ENCODE data around the gene H6PD. TPM values are rescaled to one million over a fixed set of nuclear protein-coding genes. Genes with fewer than 3 reads are reported as not detected.
A peak's percentile ranks its signal among the peaks of the same experiment; 100 is the strongest.

Gene H6PD
- polyA plus RNA-seq, 1 donor (not counting 4 experiments of a cell fraction or from before 2014, with no cell fraction given), result 3.3 TPM

DNA sequence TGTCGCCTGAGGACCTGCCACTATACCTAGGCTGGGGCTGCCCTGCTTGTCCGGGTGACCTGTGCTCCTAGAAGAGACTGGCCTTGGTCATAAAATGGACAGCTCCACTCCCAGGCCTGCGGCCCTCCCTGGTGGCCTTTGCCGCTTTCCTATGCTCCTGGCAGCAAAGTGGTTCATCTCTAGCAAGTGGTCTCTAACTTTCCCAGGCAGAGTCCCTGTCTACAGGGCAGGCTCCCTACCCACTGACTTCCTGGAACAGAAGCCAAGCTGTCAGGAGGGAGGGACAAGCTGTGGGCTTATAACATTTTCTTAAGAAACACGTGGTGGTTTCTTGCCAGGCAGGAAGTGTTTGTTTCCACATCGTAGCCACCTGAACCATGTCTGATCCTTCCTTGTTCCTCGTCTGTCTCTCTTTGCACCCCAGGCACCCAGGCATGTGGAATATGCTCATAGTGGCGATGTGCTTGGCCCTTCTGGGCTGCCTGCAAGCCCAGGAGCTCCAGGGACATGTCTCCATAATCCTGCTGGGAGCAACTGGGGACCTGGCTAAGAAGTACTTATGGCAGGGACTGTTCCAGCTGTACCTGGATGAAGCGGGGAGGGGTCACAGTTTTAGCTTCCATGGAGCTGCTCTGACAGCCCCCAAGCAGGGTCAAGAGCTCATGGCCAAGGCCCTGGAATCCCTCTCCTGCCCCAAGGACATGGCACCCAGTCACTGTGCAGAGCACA, 10.1 kb downstream of the H6PD start:
- no peak overlapping the region for H3K4me3 ChIP-seq (ENCODE audit: control insufficient read depth in 2 of 3, extremely low read depth in 1 of 3, insufficient read depth in 2 of 3, low read depth in 1 of 3, low read length in 3 of 3)
- no peak overlapping the region for H3K9ac ChIP-seq (ENCODE audit: control insufficient read depth, extremely low read depth, insufficient read depth, low read length)
- no peak for DNase-seq (ENCODE audit: low read depth, low spot score)
- TF ChIP-seq EZH2 (IDR thresholded peaks at IDR 0.05; ENCODE audit: low read length), result no peak
- TF ChIP-seq, protein P1, sequence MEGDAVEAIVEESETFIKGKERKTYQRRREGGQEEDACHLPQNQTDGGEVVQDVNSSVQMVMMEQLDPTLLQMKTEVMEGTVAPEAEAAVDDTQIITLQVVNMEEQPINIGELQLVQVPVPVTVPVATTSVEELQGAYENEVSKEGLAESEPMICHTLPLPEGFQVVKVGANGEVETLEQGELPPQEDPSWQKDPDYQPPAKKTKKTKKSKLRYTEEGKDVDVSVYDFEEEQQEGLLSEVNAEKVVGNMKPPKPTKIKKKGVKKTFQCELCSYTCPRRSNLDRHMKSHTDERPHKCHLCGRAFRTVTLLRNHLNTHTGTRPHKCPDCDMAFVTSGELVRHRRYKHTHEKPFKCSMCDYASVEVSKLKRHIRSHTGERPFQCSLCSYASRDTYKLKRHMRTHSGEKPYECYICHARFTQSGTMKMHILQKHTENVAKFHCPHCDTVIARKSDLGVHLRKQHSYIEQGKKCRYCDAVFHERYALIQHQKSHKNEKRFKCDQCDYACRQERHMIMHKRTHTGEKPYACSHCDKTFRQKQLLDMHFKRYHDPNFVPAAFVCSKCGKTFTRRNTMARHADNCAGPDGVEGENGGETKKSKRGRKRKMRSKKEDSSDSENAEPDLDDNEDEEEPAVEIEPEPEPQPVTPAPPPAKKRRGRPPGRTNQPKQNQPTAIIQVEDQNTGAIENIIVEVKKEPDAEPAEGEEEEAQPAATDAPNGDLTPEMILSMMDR (optimal IDR thresholded peaks at IDR 0.05 in 1 of 3, IDR thresholded peaks at IDR 0.05 in 1 of 3, conservative IDR thresholded peaks at IDR 0.05 in 1 of 3; ENCODE audit: extremely low read depth in 1 of 3, insufficient read depth in 2 of 3, low read length in 3 of 3), result no peak
- H3K9me1 ChIP-seq (ENCODE audit: control insufficient read depth, extremely low read depth, insufficient read depth, low read length), result no peaks in the 10 kb centered on the region
- no peaks in the 10 kb centered on the region for H3K79me2 ChIP-seq (ENCODE audit: control insufficient read depth, insufficient read depth, low read length)
- no peaks in the 10 kb centered on the region for H4K20me1 ChIP-seq (ENCODE audit: control insufficient read depth, extremely low read depth, insufficient read depth, low read length)
- peaks cover 13% of the 10 kb centered on the region for H3K27me3 ChIP-seq (ENCODE audit: control insufficient read depth, extremely low read depth, insufficient read depth, low read length)
- H3K36me3 ChIP-seq (ENCODE audit: control insufficient read depth in 2 of 2, extremely low read depth in 1 of 2, insufficient read depth in 2 of 2, low read length in 2 of 2), result no peaks in the 10 kb centered on the region
- no peak overlapping the region for H2AFZ ChIP-seq (ENCODE audit: control insufficient read depth, low read length)
- peaks cover 15% of the 10 kb centered on the region for H3K4me1 ChIP-seq (ENCODE audit: control insufficient read depth, extremely low read depth, insufficient read depth, low read length)
- dilution Hi-C loops (cut with MboI; ENCODE audit: extremely low pct_ligation_motif_present, low sequenced_read_pairs), result no loop called here
- FAIRE-seq, result peak; percentile 41
- H3K4me2 ChIP-seq (ENCODE audit: control insufficient read depth, extremely low read depth, insufficient read depth, low read depth, low read length), result no peak overlapping the region
- no peak overlapping the region for H3K27ac ChIP-seq (ENCODE audit: control insufficient read depth, insufficient read depth, low read length)
- no peaks in the 10 kb centered on the region for H3K9me3 ChIP-seq (ENCODE audit: control insufficient read depth, low read depth, low read length)

DNA sequence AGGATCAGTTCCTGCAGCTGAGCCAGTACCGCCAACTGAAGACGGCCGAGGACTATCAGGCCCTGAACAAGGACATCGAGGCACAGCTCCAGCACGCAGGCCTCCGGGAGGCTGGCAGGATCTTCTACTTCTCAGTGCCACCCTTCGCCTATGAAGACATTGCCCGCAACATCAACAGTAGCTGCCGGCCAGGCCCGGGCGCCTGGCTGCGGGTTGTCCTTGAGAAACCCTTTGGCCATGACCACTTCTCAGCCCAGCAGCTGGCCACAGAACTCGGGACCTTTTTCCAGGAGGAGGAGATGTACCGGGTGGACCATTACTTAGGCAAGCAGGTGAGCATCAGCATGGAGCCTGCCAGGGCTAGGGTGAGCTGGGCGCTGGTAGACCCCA, 10.7 kb downstream of the H6PD start:
- Histone ChIP-seq H3K9me3 (ENCODE audit: control insufficient read depth, low read depth, low read length) (no peaks in the 10 kb centered on the region), H3K4me3 (ENCODE audit: control insufficient read depth in 2 of 3, extremely low read depth in 1 of 3, insufficient read depth in 2 of 3, low read depth in 1 of 3, low read length in 3 of 3) (no peak overlapping the region), H3K9me1 (ENCODE audit: control insufficient read depth, extremely low read depth, insufficient read depth, low read length) (no peaks in the 10 kb centered on the region), H3K4me1 (ENCODE audit: control insufficient read depth, extremely low read depth, insufficient read depth, low read length) (peaks cover 15% of the 10 kb centered on the region), H3K79me2 (ENCODE audit: control insufficient read depth, insufficient read depth, low read length) (no peaks in the 10 kb centered on the region), H3K4me2 (ENCODE audit: control insufficient read depth, extremely low read depth, insufficient read depth, low read depth, low read length) (no peak overlapping the region), H3K27ac (ENCODE audit: control insufficient read depth, insufficient read depth, low read length) (no peak overlapping the region), H3K36me3 (ENCODE audit: control insufficient read depth in 2 of 2, extremely low read depth in 1 of 2, insufficient read depth in 2 of 2, low read length in 2 of 2) (no peaks in the 10 kb centered on the region), H4K20me1 (ENCODE audit: control insufficient read depth, extremely low read depth, insufficient read depth, low read length) (no peaks in the 10 kb centered on the region), H2AFZ (ENCODE audit: control insufficient read depth, low read length) (no peak overlapping the region), H3K27me3 (ENCODE audit: control insufficient read depth, extremely low read depth, insufficient read depth, low read length) (peaks cover 13% of the 10 kb centered on the region), H3K9ac (ENCODE audit: control insufficient read depth, extremely low read depth, insufficient read depth, low read length) (no peak overlapping the region)
- DNase-seq (ENCODE audit: low read depth, low spot score) (no peak), FAIRE-seq (no peak)
- dilution Hi-C loops (cut with MboI; ENCODE audit: extremely low pct_ligation_motif_present, low sequenced_read_pairs), result no loop called here
- TF ChIP-seq EZH2 (IDR thresholded peaks at IDR 0.05; ENCODE audit: low read length), result no peak
- TF ChIP-seq, protein P1 (optimal IDR thresholded peaks at IDR 0.05 in 1 of 3, IDR thresholded peaks at IDR 0.05 in 1 of 3, conservative IDR thresholded peaks at IDR 0.05 in 1 of 3; ENCODE audit: extremely low read depth in 1 of 3, insufficient read depth in 2 of 3, low read length in 3 of 3), result no peak

All from keratinocyte (primary cell).